GM21515 (cell line): Measurements from ENCODE around the gene PTPRK.
"Not testable (repeated sequence)": the region's sequence is repeated elsewhere in the genome, so short reads cannot be mapped to it uniquely, and the experiment has no call there.

Experiments used
- ATAC-seq: cut with Tn5 transposase; IDR thresholded peaks from one replicate; pipeline ENCODE4 v1.9.1; 2021; ENCODE audit not compliant: unreplicated experiment

Gene PTPRK

GRCh38 chr6:128046033-128046432 is 474.4 kb downstream of the PTPRK start:
- no peak for ATAC-seq

GRCh38 chr6:128039543-128039942 is 480.9 kb downstream of the PTPRK start:
- ATAC-seq: no peak

- no peak for ATAC-seq
These were observed 483.4 kb downstream of the PTPRK start for GRCh38 chr6:128036808-128037570.

GRCh38 chr6:128033156-128033555 is 487.2 kb downstream of the PTPRK start:
- no peak for ATAC-seq

- no peak for ATAC-seq
These were observed 488.4 kb downstream of the PTPRK start for GRCh38 chr6:128032042-128032441.

GRCh38 chr6:128029826-128030225 is 490.6 kb downstream of the PTPRK start:
- no peak for ATAC-seq

GRCh38 chr6:128028183-128028582 is 492.2 kb downstream of the PTPRK start:
- ATAC-seq: no peak

- no peak for ATAC-seq
These were observed 494.9 kb downstream of the PTPRK start for GRCh38 chr6:128025478-128025877.

GRCh38 chr6:128024969-128025368 is 495.4 kb downstream of the PTPRK start:
- ATAC-seq: no peak

GRCh38 chr6:128024046-128024445 is 496.4 kb downstream of the PTPRK start:
- no peak for ATAC-seq

GRCh38 chr6:128018821-128019220 is 501.6 kb downstream of the PTPRK start:
- ATAC-seq: no peak

GRCh38 chr6:128017288-128017687 is 503.1 kb downstream of the PTPRK start:
- ATAC-seq: no peak

- no peak for ATAC-seq
These were observed 512.7 kb downstream of the PTPRK start for GRCh38 chr6:128007658-128008057.

GRCh38 chr6:128005009-128005408 is 515.4 kb downstream of the PTPRK start:
- ATAC-seq: no peak

GRCh38 chr6:128000363-128000762 is 520.0 kb downstream of the PTPRK start:
- ATAC-seq: no peak

- ATAC-seq: no peak
These were observed 521.4 kb downstream of the PTPRK start for GRCh38 chr6:127998985-127999384.

GRCh38 chr6:127997496-127998164 is 522.8 kb downstream of the PTPRK start:
- no peak for ATAC-seq

- no peak for ATAC-seq
These were observed 523.5 kb downstream of the PTPRK start for GRCh38 chr6:127996925-127997324.

GRCh38 chr6:127992144-127992543 is 528.3 kb downstream of the PTPRK start:
- ATAC-seq: no peak

GRCh38 chr6:127990074-127990473 is 530.3 kb downstream of the PTPRK start:
- no peak for ATAC-seq

- no peak for ATAC-seq
These were observed 539.4 kb downstream of the PTPRK start for GRCh38 chr6:127980996-127981395.

GRCh38 chr6:127978185-127978584 is 542.2 kb downstream of the PTPRK start:
- not testable (repeated sequence) for ATAC-seq

GRCh38 chr6:127976796-127977195 is 543.6 kb downstream of the PTPRK start:
- no peak for ATAC-seq
